Renal cortex interstitium (tissue), 15 donors: Measurements from ENCODE around the gene ZNF431. TPM values are rescaled to one million over a fixed set of nuclear protein-coding genes. Genes with fewer than 3 reads are reported as not detected.
A peak's percentile ranks its signal among the peaks of the same experiment; 100 is the strongest.

Source experiments
- DNase-seq, 11 donors: peaks; one replicate each; pipeline ENCODE4 v3.0.0-alpha.2; 2013; ENCODE audit warnings: low read depth in 9 of 11, low spot score in 4 of 11; ENCODE audit errors: extremely low read depth in 1 of 11
- long read RNA-seq, 16 experiments: transcript quantifications; one replicate each; lab custom pipeline, GENCODE V29; 2026
- polyA plus RNA-seq, 3 donors: library from polyadenylated mRNA; unstranded; fragments of 120-200 nt; gene quantifications; one replicate each; pipeline ENCODE4 v1.2.1, GENCODE V29; 2013; ENCODE audit not compliant: insufficient read length in 3 of 3

Gene ZNF431
- 10 to 100 TPM; 19.0 to 29.4 (median 23.6) TPM for polyA plus RNA-seq
- long read RNA-seq, donor 1, full-length matches to known transcripts: 1 of 1 reads
- long read RNA-seq, donor 1, partial matches to known transcripts: 0 of 1 reads
- long read RNA-seq, donor 1, other reads (novel, unspliced or antisense): 0 of 1 reads
- long read RNA-seq, donor 2, full-length matches to known transcripts: 1 of 1 reads
- long read RNA-seq, donor 2, partial matches to known transcripts: 0 of 1 reads
- long read RNA-seq, donor 2, other reads (novel, unspliced or antisense): 0 of 1 reads
- long read RNA-seq, donor 3, partial matches to known transcripts: 0 of 1 reads
- long read RNA-seq, donor 3, other reads (novel, unspliced or antisense): 0 of 1 reads
- long read RNA-seq, donor 4, full-length matches to known transcripts: 2 of 2 reads
- long read RNA-seq, donor 4, partial matches to known transcripts: 0 of 2 reads
- long read RNA-seq, donor 4, other reads (novel, unspliced or antisense): 0 of 2 reads
- long read RNA-seq, donor 5, full-length matches to known transcripts: 6 of 6 reads
- long read RNA-seq, donor 5, partial matches to known transcripts: 0 of 6 reads
- long read RNA-seq, donor 5, other reads (novel, unspliced or antisense): 0 of 6 reads
- long read RNA-seq, donor 6, full-length matches to known transcripts: 2 of 2 reads
- long read RNA-seq, donor 6, partial matches to known transcripts: 0 of 2 reads
- long read RNA-seq, donor 6, other reads (novel, unspliced or antisense): 0 of 2 reads
- long read RNA-seq, donor 7, full-length matches to known transcripts: 2 of 2 reads
- long read RNA-seq, donor 7, partial matches to known transcripts: 0 of 2 reads
- long read RNA-seq, donor 7, other reads (novel, unspliced or antisense): 0 of 2 reads
- long read RNA-seq, donor 8, full-length matches to known transcripts: 2 of 11 reads
- long read RNA-seq, donor 8, partial matches to known transcripts: 9 of 11 reads
- long read RNA-seq, donor 8, other reads (novel, unspliced or antisense): 0 of 11 reads
- long read RNA-seq, donor 9, partial matches to known transcripts: 0 of 1 reads
- long read RNA-seq, donor 9, other reads (novel, unspliced or antisense): 0 of 1 reads
- long read RNA-seq, donor 10, full-length matches to known transcripts: 3 of 3 reads
- long read RNA-seq, donor 10, partial matches to known transcripts: 0 of 3 reads
- long read RNA-seq, donor 10, other reads (novel, unspliced or antisense): 0 of 3 reads
- long read RNA-seq, donor 11, full-length matches to known transcripts: 2 of 2 reads
- long read RNA-seq, donor 11, partial matches to known transcripts: 0 of 2 reads
- long read RNA-seq, donor 11, other reads (novel, unspliced or antisense): 0 of 2 reads
- long read RNA-seq, donor 12: 0 reads
- long read RNA-seq, donor 13, full-length matches to known transcripts: 6 of 6 reads
- long read RNA-seq, donor 13, partial matches to known transcripts: 0 of 6 reads
- long read RNA-seq, donor 13, other reads (novel, unspliced or antisense): 0 of 6 reads
- long read RNA-seq, donor 14: 0 reads
- long read RNA-seq, donor 15, full-length matches to known transcripts: 1 of 1 reads
- long read RNA-seq, donor 15, partial matches to known transcripts: 0 of 1 reads
- long read RNA-seq, donor 15, other reads (novel, unspliced or antisense): 0 of 1 reads
- long read RNA-seq, donor 16, full-length matches to known transcripts: 4 of 4 reads
- long read RNA-seq, donor 16, partial matches to known transcripts: 0 of 4 reads
- long read RNA-seq, donor 16, other reads (novel, unspliced or antisense): 0 of 4 reads

- peak; percentile 84 to 95 (median 89) for DNase-seq
Observed at GRCh38 chr19:21141787-21142464, at the start of gene ZNF431. Gene ZNF431, plus strand, starts transcription at chr19:21142040. Its CDS starts 144 bp downstream, at chr19:21142184.

GRCh38 chr19:21092109-21092508, 49.7 kb upstream of the ZNF431 start:
- DNase-seq: no peak

GRCh38 chr19:21094347-21095025, 47.4 kb upstream of the ZNF431 start:
- no peak for DNase-seq

GRCh38 chr19:21098291-21098690, 43.5 kb upstream of the ZNF431 start:
- DNase-seq: no peak

GRCh38 chr19:21101521-21102242, 40.2 kb upstream of the ZNF431 start:
- DNase-seq: no peak

- DNase-seq: no peak
Observed at GRCh38 chr19:21109116-21109515, 32.7 kb upstream of the ZNF431 start.

- no peak for DNase-seq
Observed at GRCh38 chr19:21110183-21110582, 31.7 kb upstream of the ZNF431 start.

- DNase-seq: no peak
Observed at GRCh38 chr19:21115430-21115829, 26.4 kb upstream of the ZNF431 start.

GRCh38 chr19:21117041-21117907, 24.6 kb upstream of the ZNF431 start:
- no peak for DNase-seq

- DNase-seq: no peak
Observed at GRCh38 chr19:21126078-21126477, 15.8 kb upstream of the ZNF431 start.

GRCh38 chr19:21127001-21127400, 14.8 kb upstream of the ZNF431 start:
- no peak for DNase-seq

- no peak for DNase-seq
Observed at GRCh38 chr19:21127898-21128297, 13.9 kb upstream of the ZNF431 start.

- no peak for DNase-seq
Observed at GRCh38 chr19:21128901-21129698, 12.7 kb upstream of the ZNF431 start.

- DNase-seq: peak in 4 of 11 donors; percentile 6 to 31 (median 23)
Observed at GRCh38 chr19:21130097-21130775, 11.6 kb upstream of the ZNF431 start.
